ENCODE measurements around the gene CNOT2. TPM values are rescaled to one million over a fixed set of nuclear protein-coding genes. Genes with fewer than 3 reads are reported as not detected.

Gene CNOT2
- total RNA-seq, 1 experiment from 2014 or later: 64.7 TPM

DNA sequence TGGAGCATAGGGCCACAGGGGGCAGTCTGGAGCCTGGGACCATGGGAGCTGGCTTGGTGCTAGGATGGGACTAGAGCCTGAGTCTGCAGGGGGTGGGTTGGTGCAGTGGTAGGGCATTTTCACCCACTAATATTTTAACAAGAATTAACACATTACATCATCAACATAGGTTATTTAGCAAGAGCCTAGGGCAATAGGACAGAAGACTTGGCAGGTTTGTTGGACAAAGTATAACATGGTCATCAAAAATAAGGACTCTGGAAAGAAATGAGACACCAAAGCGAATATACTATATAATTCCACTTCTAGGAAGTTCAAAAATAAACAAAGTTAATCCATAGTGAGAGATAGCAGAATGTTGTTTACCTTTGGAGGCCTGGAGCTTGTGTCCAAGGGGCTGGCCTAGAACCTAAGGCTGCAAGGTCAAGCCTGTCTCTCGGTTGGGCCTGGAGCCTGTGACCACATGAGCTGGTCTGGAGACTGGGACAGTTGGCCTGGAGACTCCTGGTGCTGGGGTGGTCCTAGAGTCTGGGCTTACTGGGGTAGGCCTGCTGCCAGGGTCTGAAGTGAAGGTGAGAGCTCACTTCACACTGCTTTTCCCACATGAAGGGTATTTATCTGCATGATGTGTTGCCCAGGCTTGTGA, 28.1 kb upstream of the CNOT2 start (continued):
- TF ChIP-seq, protein P1, sequence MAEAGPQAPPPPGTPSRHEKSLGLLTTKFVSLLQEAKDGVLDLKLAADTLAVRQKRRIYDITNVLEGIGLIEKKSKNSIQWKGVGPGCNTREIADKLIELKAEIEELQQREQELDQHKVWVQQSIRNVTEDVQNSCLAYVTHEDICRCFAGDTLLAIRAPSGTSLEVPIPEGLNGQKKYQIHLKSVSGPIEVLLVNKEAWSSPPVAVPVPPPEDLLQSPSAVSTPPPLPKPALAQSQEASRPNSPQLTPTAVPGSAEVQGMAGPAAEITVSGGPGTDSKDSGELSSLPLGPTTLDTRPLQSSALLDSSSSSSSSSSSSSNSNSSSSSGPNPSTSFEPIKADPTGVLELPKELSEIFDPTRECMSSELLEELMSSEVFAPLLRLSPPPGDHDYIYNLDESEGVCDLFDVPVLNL (CRISPR knock-in tag; IDR thresholded peaks at IDR 0.05; ENCODE audit: borderline replicate concordance, low read depth): no peak

- H3K4me3 Mint-ChIP-seq: no peak overlapping the region
- ChIA-PET POLR2A (no interaction called here), CTCF (no interaction called here)
- H3K36me3 Mint-ChIP-seq: peaks cover 24% of the 10 kb centered on the region
- peaks cover 26% of the 10 kb centered on the region for H3K9me3 Mint-ChIP-seq
- H3K4me1 Mint-ChIP-seq: no peaks in the 10 kb centered on the region
- ATAC-seq (no peak), DNase-seq (ENCODE audit: low spot score) (no peak)
- no peaks in the 10 kb centered on the region for H3K27me3 Mint-ChIP-seq (ENCODE audit: low read depth)
- TF ChIP-seq ERG (CRISPR knock-in tag; IDR thresholded peaks at IDR 0.05) (no peak), ETV6 (CRISPR knock-in tag; IDR thresholded peaks at IDR 0.05) (no peak), SOX15 (CRISPR knock-in tag; IDR thresholded peaks at IDR 0.05) (no peak), SMAD4 (CRISPR knock-in tag; IDR thresholded peaks at IDR 0.05) (no peak), GRHL2 (CRISPR knock-in tag; IDR thresholded peaks at IDR 0.05; ENCODE audit: insufficient replicate concordance, severe bottlenecking) (no peak)
- TF ChIP-seq, protein P2, sequence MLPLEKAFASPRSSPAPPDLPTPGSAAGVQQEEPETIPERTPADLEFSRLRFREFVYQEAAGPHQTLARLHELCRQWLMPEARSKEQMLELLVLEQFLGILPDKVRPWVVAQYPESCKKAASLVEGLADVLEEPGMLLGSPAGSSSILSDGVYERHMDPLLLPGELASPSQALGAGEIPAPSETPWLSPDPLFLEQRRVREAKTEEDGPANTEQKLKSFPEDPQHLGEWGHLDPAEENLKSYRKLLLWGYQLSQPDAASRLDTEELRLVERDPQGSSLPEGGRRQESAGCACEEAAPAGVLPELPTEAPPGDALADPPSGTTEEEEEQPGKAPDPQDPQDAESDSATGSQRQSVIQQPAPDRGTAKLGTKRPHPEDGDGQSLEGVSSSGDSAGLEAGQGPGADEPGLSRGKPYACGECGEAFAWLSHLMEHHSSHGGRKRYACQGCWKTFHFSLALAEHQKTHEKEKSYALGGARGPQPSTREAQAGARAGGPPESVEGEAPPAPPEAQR (CRISPR knock-in tag; IDR thresholded peaks at IDR 0.05): no peak
- no peak overlapping the region for H3K27ac Mint-ChIP-seq
These were observed 25.8 kb upstream of the CNOT2 start for GRCh38 chr12:70217416-70217815.

- H3K27ac Mint-ChIP-seq: no peak overlapping the region
- TF ChIP-seq SMAD3 (CRISPR knock-in tag; IDR thresholded peaks at IDR 0.05; ENCODE audit: borderline replicate concordance) (no peak), ZNF121 (CRISPR knock-in tag; IDR thresholded peaks at IDR 0.05) (no peak), CTCF (IDR thresholded peaks at IDR 0.05) (no peak), MYBL2 (CRISPR knock-in tag; IDR thresholded peaks at IDR 0.05) (no peak), CBFB (CRISPR knock-in tag; IDR thresholded peaks at IDR 0.05; ENCODE audit: low read depth) (no peak), NFE2L1 (CRISPR knock-in tag; IDR thresholded peaks at IDR 0.05) (no peak), USF1 (CRISPR knock-in tag; IDR thresholded peaks at IDR 0.05) (no peak)
- H3K9me3 Mint-ChIP-seq: no peaks in the 10 kb centered on the region
- no peak for ATAC-seq
- no peaks in the 10 kb centered on the region for H3K4me1 Mint-ChIP-seq
- H3K4me3 Mint-ChIP-seq: no peak overlapping the region
- no peaks in the 10 kb centered on the region for H3K36me3 Mint-ChIP-seq
- no peak for DNase-seq (ENCODE audit: low spot score)
- no peaks in the 10 kb centered on the region for H3K27me3 Mint-ChIP-seq (ENCODE audit: low read depth)
- POLR2A ChIA-PET: no interaction called here
- CTCF ChIA-PET: no interaction called here
These were observed 21.6 kb upstream of the CNOT2 start for GRCh38 chr12:70221626-70222025.

DNA sequence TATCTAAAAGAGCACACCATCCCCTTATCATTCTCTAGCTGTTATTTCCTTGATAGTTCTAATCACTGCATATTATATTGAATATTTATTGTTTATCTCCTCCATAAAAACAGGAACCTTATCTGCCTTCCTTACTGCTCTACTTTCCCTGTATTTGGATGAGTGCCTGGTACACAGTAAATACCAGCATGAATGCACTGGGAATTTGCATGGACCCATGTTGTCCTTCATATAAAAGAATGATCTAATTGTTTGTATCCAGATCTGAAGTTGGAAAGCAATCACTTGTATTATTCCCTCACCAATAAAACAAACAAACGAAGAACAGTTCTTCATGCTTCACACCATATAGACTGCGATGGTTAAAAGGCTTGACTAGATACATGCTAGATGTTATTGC, 15.3 kb upstream of the CNOT2 start:
- no peak overlapping the region for H3K4me3 Mint-ChIP-seq
- CTCF ChIA-PET: no interaction called here
- ATAC-seq (no peak), DNase-seq (ENCODE audit: low spot score) (no peak)
- no peaks in the 10 kb centered on the region for H3K36me3 Mint-ChIP-seq
- H3K9me3 Mint-ChIP-seq: no peaks in the 10 kb centered on the region
- H3K27me3 Mint-ChIP-seq (ENCODE audit: low read depth): no peaks in the 10 kb centered on the region; the same call in 1 of the 2 replicates
- H3K4me1 Mint-ChIP-seq: no peaks in the 10 kb centered on the region
- H3K27ac Mint-ChIP-seq: no peak overlapping the region
- POLR2A ChIA-PET: no interaction called here
- TF ChIP-seq, protein P3, sequence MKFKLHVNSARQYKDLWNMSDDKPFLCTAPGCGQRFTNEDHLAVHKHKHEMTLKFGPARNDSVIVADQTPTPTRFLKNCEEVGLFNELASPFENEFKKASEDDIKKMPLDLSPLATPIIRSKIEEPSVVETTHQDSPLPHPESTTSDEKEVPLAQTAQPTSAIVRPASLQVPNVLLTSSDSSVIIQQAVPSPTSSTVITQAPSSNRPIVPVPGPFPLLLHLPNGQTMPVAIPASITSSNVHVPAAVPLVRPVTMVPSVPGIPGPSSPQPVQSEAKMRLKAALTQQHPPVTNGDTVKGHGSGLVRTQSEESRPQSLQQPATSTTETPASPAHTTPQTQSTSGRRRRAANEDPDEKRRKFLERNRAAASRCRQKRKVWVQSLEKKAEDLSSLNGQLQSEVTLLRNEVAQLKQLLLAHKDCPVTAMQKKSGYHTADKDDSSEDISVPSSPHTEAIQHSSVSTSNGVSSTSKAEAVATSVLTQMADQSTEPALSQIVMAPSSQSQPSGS (CRISPR knock-in tag; IDR thresholded peaks at IDR 0.05; ENCODE audit: borderline replicate concordance, low read depth): no peak
- no peak for TF ChIP-seq ZNF532 (CRISPR knock-in tag; IDR thresholded peaks at IDR 0.05; ENCODE audit: borderline replicate concordance)
- no peak for TF ChIP-seq ATF3 (CRISPR knock-in tag; conservative IDR thresholded peaks at IDR 0.05)
- TF ChIP-seq TP53 (CRISPR knock-in tag; IDR thresholded peaks at IDR 0.05): no peak
